ENCODE results near the gene ACTR1A. TPM values are rescaled to one million over a fixed set of nuclear protein-coding genes. Genes with fewer than 3 reads are reported as not detected.
A peak's percentile ranks its signal among the peaks of the same experiment; 100 is the strongest.

The ACTR1A gene
- total RNA-seq, 1 experiment from 2014 or later, result 128 TPM

GRCh38 chr10:102436312-102436711, 66.2 kb downstream of the ACTR1A start:
- POLR2A ChIA-PET (ENCODE audit: low non-redundant PET), result no interaction called here
- CTCF ChIA-PET, result no interaction called here

DNA sequence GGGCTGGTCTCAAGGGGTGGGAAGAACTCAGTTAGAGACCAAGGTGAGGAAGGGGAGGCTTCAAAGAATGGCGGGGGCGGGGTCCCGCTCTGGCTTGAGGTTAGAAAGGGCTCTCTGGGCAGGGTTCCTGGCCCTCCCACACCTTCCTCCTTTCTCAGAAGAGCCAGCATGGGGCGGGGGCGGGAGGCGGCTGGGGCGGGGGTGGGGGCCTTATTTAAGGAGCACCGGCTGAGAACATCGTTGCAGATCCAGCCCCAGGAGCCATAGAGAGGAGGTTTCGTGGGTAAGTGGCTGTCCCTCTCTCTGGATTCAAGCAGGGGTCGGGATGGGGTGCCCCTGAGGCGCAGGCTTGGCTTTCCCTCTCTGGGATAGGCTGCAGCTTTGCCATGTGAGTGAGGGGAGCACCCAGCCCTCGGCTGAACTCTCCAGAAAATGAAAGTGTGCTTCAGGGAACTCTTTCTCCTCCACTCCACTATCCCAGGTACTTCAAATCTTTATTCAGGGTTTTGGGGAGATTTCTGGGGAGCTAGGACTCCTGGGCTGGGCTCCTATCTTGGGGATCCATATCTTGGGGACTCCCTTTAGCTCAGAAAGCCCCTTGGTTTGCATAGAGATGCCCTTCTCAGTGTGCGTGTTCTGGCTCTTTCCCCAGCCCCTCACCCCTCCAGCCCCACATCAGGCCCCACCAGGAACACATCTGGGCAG, 66.8 kb downstream of the ACTR1A start:
- no TSS peak for BruUV-seq (replicated peaks)
- Histone ChIP-seq H3K4me3 (ENCODE audit: low read depth, low read length, poor library complexity, severe bottlenecking) (peak overlapping the region; percentile 27), H3K27ac (ENCODE audit: low read depth, low read length, poor library complexity, severe bottlenecking) (peak overlapping the region; percentile 8), H3K9me3 (ENCODE audit: low read depth, low read length, poor library complexity, severe bottlenecking) (no peaks in the 10 kb centered on the region), H3K4me1 (ENCODE audit: insufficient read depth, low read length, poor library complexity, severe bottlenecking) (peaks cover 13% of the 10 kb centered on the region), H3K36me3 (ENCODE audit: insufficient read depth, low read length, poor library complexity, severe bottlenecking) (no peaks in the 10 kb centered on the region), H3K27me3 (replicated peaks; ENCODE audit: insufficient read depth, low read depth, low read length, poor library complexity) (no peaks in the 10 kb centered on the region)
- intact Hi-C loops (cut with micrococcal nuclease; ENCODE audit: unreplicated experiment), result no loop called here
- TF ChIP-seq, protein P1, sequence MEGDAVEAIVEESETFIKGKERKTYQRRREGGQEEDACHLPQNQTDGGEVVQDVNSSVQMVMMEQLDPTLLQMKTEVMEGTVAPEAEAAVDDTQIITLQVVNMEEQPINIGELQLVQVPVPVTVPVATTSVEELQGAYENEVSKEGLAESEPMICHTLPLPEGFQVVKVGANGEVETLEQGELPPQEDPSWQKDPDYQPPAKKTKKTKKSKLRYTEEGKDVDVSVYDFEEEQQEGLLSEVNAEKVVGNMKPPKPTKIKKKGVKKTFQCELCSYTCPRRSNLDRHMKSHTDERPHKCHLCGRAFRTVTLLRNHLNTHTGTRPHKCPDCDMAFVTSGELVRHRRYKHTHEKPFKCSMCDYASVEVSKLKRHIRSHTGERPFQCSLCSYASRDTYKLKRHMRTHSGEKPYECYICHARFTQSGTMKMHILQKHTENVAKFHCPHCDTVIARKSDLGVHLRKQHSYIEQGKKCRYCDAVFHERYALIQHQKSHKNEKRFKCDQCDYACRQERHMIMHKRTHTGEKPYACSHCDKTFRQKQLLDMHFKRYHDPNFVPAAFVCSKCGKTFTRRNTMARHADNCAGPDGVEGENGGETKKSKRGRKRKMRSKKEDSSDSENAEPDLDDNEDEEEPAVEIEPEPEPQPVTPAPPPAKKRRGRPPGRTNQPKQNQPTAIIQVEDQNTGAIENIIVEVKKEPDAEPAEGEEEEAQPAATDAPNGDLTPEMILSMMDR (conservative IDR thresholded peaks at IDR 0.05; ENCODE audit: low read depth, low read length), result no peak
- TF ChIP-seq EZH2 (IDR thresholded peaks at IDR 0.05; ENCODE audit: borderline replicate concordance, low read depth, low read length, poor library complexity, severe bottlenecking), result no peak
- peak; percentile 19 for DNase-seq (ENCODE audit: low spot score)
- ChIA-PET CTCF (no interaction called here), POLR2A (ENCODE audit: low non-redundant PET) (interaction anchor here (0.6 kb wide), 1 partner anchor 12 kb away, joined by 3 read pairs; no protein-coding TSS in a partner anchor)

More at GRCh38 chr10:102436312-102436711, 66.2 kb downstream of the ACTR1A start:
- DNase-seq (ENCODE audit: low spot score), result no peak
- Histone ChIP-seq H3K27me3 (replicated peaks; ENCODE audit: insufficient read depth, low read depth, low read length, poor library complexity) (no peaks in the 10 kb centered on the region), H3K27ac (ENCODE audit: low read depth, low read length, poor library complexity, severe bottlenecking) (no peak overlapping the region), H3K36me3 (ENCODE audit: insufficient read depth, low read length, poor library complexity, severe bottlenecking) (no peaks in the 10 kb centered on the region), H3K9me3 (ENCODE audit: low read depth, low read length, poor library complexity, severe bottlenecking) (no peaks in the 10 kb centered on the region), H3K4me3 (ENCODE audit: low read depth, low read length, poor library complexity, severe bottlenecking) (no peak overlapping the region), H3K4me1 (ENCODE audit: insufficient read depth, low read length, poor library complexity, severe bottlenecking) (peaks cover 11% of the 10 kb centered on the region)
- TF ChIP-seq EZH2 (IDR thresholded peaks at IDR 0.05; ENCODE audit: borderline replicate concordance, low read depth, low read length, poor library complexity, severe bottlenecking), result no peak
- TF ChIP-seq, protein P1 (conservative IDR thresholded peaks at IDR 0.05; ENCODE audit: low read depth, low read length), result no peak
- intact Hi-C loops (cut with micrococcal nuclease; ENCODE audit: unreplicated experiment), result no loop called here
- BruUV-seq (replicated peaks), result no TSS peak

DNA sequence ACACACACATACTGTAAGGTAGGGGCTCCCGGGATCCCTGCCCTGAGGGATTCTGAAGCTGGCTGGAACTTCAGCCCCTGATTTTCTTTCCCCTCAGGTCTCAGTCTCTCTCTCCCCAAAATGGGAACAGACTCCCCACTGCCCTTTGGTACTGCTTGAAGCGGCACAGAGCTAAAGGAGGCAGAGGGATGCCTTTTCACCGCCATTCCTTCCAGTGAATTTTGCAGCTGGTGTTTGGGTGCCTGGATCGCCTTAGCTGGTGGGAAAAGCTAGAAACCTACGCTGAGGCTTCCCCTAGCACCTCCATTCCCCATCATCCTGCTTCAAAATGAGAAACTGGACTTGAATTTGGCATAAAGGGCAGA, 67.4 kb downstream of the ACTR1A start:
- Histone ChIP-seq H3K4me1 (ENCODE audit: insufficient read depth, low read length, poor library complexity, severe bottlenecking) (peaks cover 13% of the 10 kb centered on the region), H3K27ac (ENCODE audit: low read depth, low read length, poor library complexity, severe bottlenecking) (peak overlapping the region; percentile 8), H3K27me3 (replicated peaks; ENCODE audit: insufficient read depth, low read depth, low read length, poor library complexity) (no peaks in the 10 kb centered on the region), H3K36me3 (ENCODE audit: insufficient read depth, low read length, poor library complexity, severe bottlenecking) (no peaks in the 10 kb centered on the region), H3K9me3 (ENCODE audit: low read depth, low read length, poor library complexity, severe bottlenecking) (no peaks in the 10 kb centered on the region), H3K4me3 (ENCODE audit: low read depth, low read length, poor library complexity, severe bottlenecking) (peak overlapping the region; percentile 27)
- CTCF ChIA-PET, result no interaction called here
- POLR2A ChIA-PET (ENCODE audit: low non-redundant PET), result interaction anchor here (0.6 kb wide), 1 partner anchor 11 kb away, joined by 3 read pairs; no protein-coding TSS in a partner anchor
- intact Hi-C loops (cut with micrococcal nuclease; ENCODE audit: unreplicated experiment), result no loop called here
- no TSS peak for BruUV-seq (replicated peaks)
- no peak for TF ChIP-seq EZH2 (IDR thresholded peaks at IDR 0.05; ENCODE audit: borderline replicate concordance, low read depth, low read length, poor library complexity, severe bottlenecking)
- TF ChIP-seq, protein P1 (conservative IDR thresholded peaks at IDR 0.05; ENCODE audit: low read depth, low read length), result no peak
- DNase-seq (ENCODE audit: low spot score), result no peak
